ENCODE results near the gene LIMK2.

DNA sequence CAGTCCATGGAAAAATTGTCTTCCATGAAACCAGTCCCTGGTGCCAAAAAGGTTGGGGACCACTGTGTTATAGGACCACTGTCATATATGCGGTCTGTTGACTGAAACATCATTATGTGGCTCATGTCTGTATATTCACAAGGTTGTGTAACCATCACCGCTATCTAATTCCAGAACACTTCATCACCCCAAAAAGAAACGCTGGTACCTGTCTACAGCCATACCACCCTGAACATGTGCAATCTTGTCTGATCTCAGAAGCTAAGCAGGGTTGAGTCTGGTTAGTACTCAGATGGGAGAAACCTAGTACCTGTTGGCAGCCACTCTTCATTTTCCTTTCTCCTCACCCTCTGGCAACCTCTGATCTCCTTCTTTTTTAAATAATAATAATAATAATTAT lies 93.1 kb downstream of the LIMK2 start:
- TF ChIP-seq, protein P1, sequence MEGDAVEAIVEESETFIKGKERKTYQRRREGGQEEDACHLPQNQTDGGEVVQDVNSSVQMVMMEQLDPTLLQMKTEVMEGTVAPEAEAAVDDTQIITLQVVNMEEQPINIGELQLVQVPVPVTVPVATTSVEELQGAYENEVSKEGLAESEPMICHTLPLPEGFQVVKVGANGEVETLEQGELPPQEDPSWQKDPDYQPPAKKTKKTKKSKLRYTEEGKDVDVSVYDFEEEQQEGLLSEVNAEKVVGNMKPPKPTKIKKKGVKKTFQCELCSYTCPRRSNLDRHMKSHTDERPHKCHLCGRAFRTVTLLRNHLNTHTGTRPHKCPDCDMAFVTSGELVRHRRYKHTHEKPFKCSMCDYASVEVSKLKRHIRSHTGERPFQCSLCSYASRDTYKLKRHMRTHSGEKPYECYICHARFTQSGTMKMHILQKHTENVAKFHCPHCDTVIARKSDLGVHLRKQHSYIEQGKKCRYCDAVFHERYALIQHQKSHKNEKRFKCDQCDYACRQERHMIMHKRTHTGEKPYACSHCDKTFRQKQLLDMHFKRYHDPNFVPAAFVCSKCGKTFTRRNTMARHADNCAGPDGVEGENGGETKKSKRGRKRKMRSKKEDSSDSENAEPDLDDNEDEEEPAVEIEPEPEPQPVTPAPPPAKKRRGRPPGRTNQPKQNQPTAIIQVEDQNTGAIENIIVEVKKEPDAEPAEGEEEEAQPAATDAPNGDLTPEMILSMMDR (IDR thresholded peaks at IDR 0.05; ENCODE audit: low read depth, low read length) = no peak
- no peak for TF ChIP-seq EZH2phosphoT487 (IDR thresholded peaks at IDR 0.05; ENCODE audit: low read depth)
